CD1c-positive myeloid dendritic cell (primary cell): ENCODE data around the gene CD93.
A peak's percentile ranks its signal among the peaks of the same experiment; 100 is the strongest.

Experiments
- DNase-seq: peaks from one replicate; pipeline ENCODE4 v3.0.0-alpha.2; 2016; ENCODE audit errors: extremely low spot score

Gene CD93

GRCh38 chr20:23086056-23086566 lies at the start of gene CD93:
Gene CD93 (minus strand): TSS chr20:23086324. CDS start chr20:23086192, 132 bp downstream.
- peak; percentile 56 for DNase-seq

- no peak for DNase-seq
Measured at GRCh38 chr20:23133560-23133998, 47.5 kb upstream of the CD93 start.

GRCh38 chr20:23132930-23133559 lies 46.9 kb upstream of the CD93 start:
- DNase-seq: peak; percentile 90

- DNase-seq: peak; percentile 87
Measured at GRCh38 chr20:23132293-23132929, 46.3 kb upstream of the CD93 start.

- DNase-seq: no peak
Measured at GRCh38 chr20:23131766-23132165, 45.6 kb upstream of the CD93 start.

GRCh38 chr20:23130622-23131140 lies 44.6 kb upstream of the CD93 start:
- no peak for DNase-seq

GRCh38 chr20:23129891-23130621 lies 43.9 kb upstream of the CD93 start:
- DNase-seq: no peak

- DNase-seq: peak; percentile 60
Measured at GRCh38 chr20:23129266-23129665, 43.1 kb upstream of the CD93 start.

GRCh38 chr20:23128461-23129125 lies 42.5 kb upstream of the CD93 start:
- no peak for DNase-seq

- DNase-seq: no peak
Measured at GRCh38 chr20:23127506-23128279, 41.6 kb upstream of the CD93 start.

GRCh38 chr20:23126281-23127061 lies 40.3 kb upstream of the CD93 start:
- DNase-seq: peak; percentile 66

- peak; percentile 91 for DNase-seq
Measured at GRCh38 chr20:23125625-23126191, 39.6 kb upstream of the CD93 start.

- DNase-seq: no peak
Measured at GRCh38 chr20:23125159-23125558, 39.0 kb upstream of the CD93 start.

- DNase-seq: no peak
Measured at GRCh38 chr20:23123886-23124285, 37.8 kb upstream of the CD93 start.

GRCh38 chr20:23122796-23123655 lies 36.9 kb upstream of the CD93 start:
- no peak for DNase-seq

- no peak for DNase-seq
Measured at GRCh38 chr20:23122321-23122720, 36.2 kb upstream of the CD93 start.

- DNase-seq: no peak
Measured at GRCh38 chr20:23121751-23122320, 35.7 kb upstream of the CD93 start.

- no peak for DNase-seq
Measured at GRCh38 chr20:23120936-23121750, 35.0 kb upstream of the CD93 start.
